Caco-2 (cell line): ENCODE measurements around the gene PARD3. TPM values are rescaled to one million over a fixed set of nuclear protein-coding genes. Genes with fewer than 3 reads are reported as not detected.

Source experiments
- BruUV-seq: library from RNA; stranded (reverse); fragments of 400-500 nt; replicated peaks from 2 replicates; lab custom pipeline; 2021; lab: Mats Ljungman, UMichigan
- CTCF ChIA-PET: fragments of 300-600 bp; sonication (Branson Sonifier 250); formaldehyde crosslinking; loops from one replicate; lab custom pipeline; 2022; ENCODE audit warnings: antibody characterized with exemption; lab: Charles Lee
- POLR2A ChIA-PET: fragments of 300-600 bp; sonication (Branson Sonifier 250); formaldehyde crosslinking; loops from one replicate; lab custom pipeline; 2022; ENCODE audit warnings: antibody characterized with exemption; lab: Charles Lee
- DNase-seq, 2 experiments: peaks; one replicate each; pipeline versions ENCODE4 v3.0.0 to v3.0.0-alpha.2; 2020 to 2022
- H3K27me3 ChIP-seq: replicated peaks from 2 replicates; pipeline ENCODE4 v1.6.0; 2011; ENCODE audit warnings: low read length; ENCODE audit not compliant: control insufficient read depth, insufficient read depth
- H3K36me3 ChIP-seq: 2 replicates; pipeline ENCODE4 v1.5.1; 2011; ENCODE audit warnings: low read length; ENCODE audit not compliant: control insufficient read depth, insufficient read depth
- H3K4me1 ChIP-seq: fragments of 250-450 bp; sonication (Bioruptor Pico); 2 replicates; pipeline ENCODE4 v1.5.1; 2020; ENCODE audit warnings: mild to moderate bottlenecking
- H3K4me3 ChIP-seq: 2 replicates; pipeline ENCODE4 v1.5.1; 2011; ENCODE audit warnings: low read depth, mild to moderate bottlenecking, control low read depth, low read length
- H3K9me3 ChIP-seq: fragments of 250-450 bp; sonication (Bioruptor Pico); 2 replicates; pipeline ENCODE4 v1.5.1; 2020; ENCODE audit warnings: mild to moderate bottlenecking, moderate library complexity
- H3K27ac Mint-ChIP-seq: one replicate; pipeline ENCODE4 v1.8.0; 2022; ENCODE audit warnings: mixed read lengths; ENCODE audit not compliant: unreplicated experiment
- H3K27me3 Mint-ChIP-seq: one replicate; pipeline ENCODE4 v1.8.0; 2022; ENCODE audit warnings: mixed read lengths; ENCODE audit not compliant: insufficient read depth, unreplicated experiment
- H3K36me3 Mint-ChIP-seq: one replicate; pipeline ENCODE4 v1.8.0; 2022; ENCODE audit warnings: mild to moderate bottlenecking, mixed read lengths; ENCODE audit not compliant: insufficient read depth, unreplicated experiment
- H3K4me1 Mint-ChIP-seq: one replicate; pipeline ENCODE4 v1.8.0; 2022; ENCODE audit warnings: low read depth, mixed read lengths; ENCODE audit not compliant: unreplicated experiment
- H3K4me3 Mint-ChIP-seq: one replicate; pipeline ENCODE4 v1.8.0; 2022; ENCODE audit warnings: mild to moderate bottlenecking, moderate library complexity, mixed read lengths; ENCODE audit not compliant: unreplicated experiment
- H3K9me3 Mint-ChIP-seq: one replicate; pipeline ENCODE4 v1.8.0; 2022; ENCODE audit warnings: mixed read lengths; ENCODE audit not compliant: unreplicated experiment
- CTCF ChIP-seq, 2 experiments: fragments of 200-600 bp in 1 of 2; IDR thresholded peaks; 1 replicate in 1 of 2; 2 replicates in 1 of 2; pipeline versions ENCODE4 v1.5.1 to v1.8.0; 2011 to 2022; ENCODE audit warnings: antibody characterized with exemption in 1 of 2, control low read depth in 1 of 2, inconsistent platforms in 1 of 2, low read depth in 1 of 2, low read length in 1 of 2, mild to moderate bottlenecking in 1 of 2, moderate library complexity in 1 of 2; ENCODE audit not compliant: insufficient read depth in 1 of 2, severe bottlenecking in 1 of 2, unreplicated experiment in 1 of 2
- intact Hi-C: fragments of 100-400 bp; cut with micrococcal nuclease; formaldehyde crosslinking; loops from one replicate; pipeline ENCODE4 v1.10.0; 2022; ENCODE audit not compliant: unreplicated experiment
- total RNA-seq: library from RNA; stranded (reverse); gene quantifications from 2 replicates; pipeline ENCODE4 v1.2.3, GENCODE V29; 2022

Gene PARD3
- total RNA-seq, 1 experiment from 2014 or later: 80.7 TPM

- H3K36me3 Mint-ChIP-seq: peaks cover 4% of the 10 kb centered on the region
- no peak for DNase-seq
- TF ChIP-seq CTCF (IDR thresholded peaks at IDR 0.05; ENCODE audit: insufficient read depth in 1 of 2, low read depth in 1 of 2, low read length in 1 of 2, severe bottlenecking in 1 of 2, unreplicated experiment in 1 of 2): no peak
- intact Hi-C loops: no loop called here
- Histone ChIP-seq H3K4me3 (no peak overlapping the region), H3K4me1 (peaks cover 5% of the 10 kb centered on the region), H3K36me3 (no peaks in the 10 kb centered on the region), H3K9me3 (no peaks in the 10 kb centered on the region), H3K27me3 (no peaks in the 10 kb centered on the region)
- ChIA-PET CTCF (interaction anchor here (0.6 to 0.7 kb wide), 2 partner anchors 15 to 24 kb away, joined by 3 to 5 read pairs; no protein-coding TSS in a partner anchor), POLR2A (no interaction called here)
- no peaks in the 10 kb centered on the region for H3K9me3 Mint-ChIP-seq
- no peaks in the 10 kb centered on the region for H3K27me3 Mint-ChIP-seq
- BruUV-seq: no TSS peak
- no peak overlapping the region for H3K4me3 Mint-ChIP-seq
- no peak overlapping the region for H3K27ac Mint-ChIP-seq
- peaks cover 40% of the 10 kb centered on the region for H3K4me1 Mint-ChIP-seq
Measured at GRCh38 chr10:34653530-34653929, 161.6 kb downstream of the PARD3 start.

GRCh38 chr10:34651416-34652195 is 163.5 kb downstream of the PARD3 start:
- ChIA-PET CTCF (interaction anchor here (1.4 kb wide), 1 partner anchor 13 kb away, joined by 3 read pairs; no protein-coding TSS in a partner anchor), POLR2A (no interaction called here)
- intact Hi-C loops: no loop called here
- H3K36me3 ChIP-seq: no peaks in the 10 kb centered on the region
- H3K9me3 ChIP-seq: no peaks in the 10 kb centered on the region
- DNase-seq: no peak
- H3K27ac Mint-ChIP-seq: no peak overlapping the region
- peaks cover 45% of the 10 kb centered on the region for H3K4me1 Mint-ChIP-seq
- H3K4me1 ChIP-seq: peaks cover 5% of the 10 kb centered on the region
- no peaks in the 10 kb centered on the region for H3K27me3 ChIP-seq
- TF ChIP-seq CTCF (IDR thresholded peaks at IDR 0.05; ENCODE audit: insufficient read depth in 1 of 2, low read depth in 1 of 2, low read length in 1 of 2, severe bottlenecking in 1 of 2, unreplicated experiment in 1 of 2): no peak
- no peaks in the 10 kb centered on the region for H3K27me3 Mint-ChIP-seq
- peaks cover 4% of the 10 kb centered on the region for H3K36me3 Mint-ChIP-seq
- H3K9me3 Mint-ChIP-seq: no peaks in the 10 kb centered on the region
- no peak overlapping the region for H3K4me3 Mint-ChIP-seq
- H3K4me3 ChIP-seq: no peak overlapping the region
- no TSS peak for BruUV-seq

GRCh38 chr10:34650156-34650555 is 164.9 kb downstream of the PARD3 start:
- Mint-ChIP-seq H3K36me3 (peaks cover 4% of the 10 kb centered on the region), H3K4me3 (no peak overlapping the region), H3K27ac (no peak overlapping the region), H3K4me1 (peaks cover 36% of the 10 kb centered on the region), H3K9me3 (no peaks in the 10 kb centered on the region), H3K27me3 (no peaks in the 10 kb centered on the region)
- no peaks in the 10 kb centered on the region for H3K27me3 ChIP-seq
- DNase-seq: no peak
- TF ChIP-seq CTCF (IDR thresholded peaks at IDR 0.05; ENCODE audit: insufficient read depth in 1 of 2, low read depth in 1 of 2, low read length in 1 of 2, severe bottlenecking in 1 of 2, unreplicated experiment in 1 of 2): no peak
- H3K4me1 ChIP-seq: peaks cover 5% of the 10 kb centered on the region
- intact Hi-C loops: no loop called here
- no peaks in the 10 kb centered on the region for H3K9me3 ChIP-seq
- CTCF ChIA-PET: no interaction called here
- H3K36me3 ChIP-seq: no peaks in the 10 kb centered on the region
- no TSS peak for BruUV-seq
- POLR2A ChIA-PET: no interaction called here
- H3K4me3 ChIP-seq: no peak overlapping the region
